Measurements from ENCODE around the gene SDS.

GRCh38 chr12:113439301-113439597 is 35.6 kb upstream of the SDS start:
- TF ChIP-seq CTCF (IDR thresholded peaks at IDR 0.05) (no peak), POLR2A (IDR thresholded peaks at IDR 0.05) (no peak)
